Measurements from ENCODE around the gene PPP1R14D. TPM values are rescaled to one million over a fixed set of nuclear protein-coding genes. Genes with fewer than 3 reads are reported as not detected.

PPP1R14D gene
- total RNA-seq, 1 experiment from 2014 or later = not detected

GRCh38 chr15:40790718-40791117 lies 37.8 kb downstream of the PPP1R14D start:
- H2AK5ac ChIP-seq (ENCODE audit: insufficient read length, low read length) = no peak overlapping the region
- no peak overlapping the region for H3K27ac ChIP-seq (ENCODE audit: insufficient read length, low read depth, low read length)
- peaks cover 6 to 14% (median 13%) of the 10 kb centered on the region in 3 experiments; a peak in 5 of 7 replicates for H3K36me3 Mint-ChIP-seq (ENCODE audit: insufficient read depth in 1 of 3, low read depth in 3 of 3)
- no peak overlapping the region for H3K4me2 ChIP-seq (ENCODE audit: insufficient read depth, insufficient read length, low read length)
- H3K56ac ChIP-seq (ENCODE audit: insufficient read length, low read depth, low read length) = no peak overlapping the region
- no peaks in the 10 kb centered on the region for H3K9me3 Mint-ChIP-seq
- no peak for TF ChIP-seq CTCF (conservative IDR thresholded peaks at IDR 0.05)
- H3K18ac ChIP-seq (ENCODE audit: insufficient read length, low read depth, low read length) = no peak overlapping the region
- no peak overlapping the region for H2BK12ac ChIP-seq (ENCODE audit: insufficient read length, low read depth, low read length)
- no peak overlapping the region for H3K4ac ChIP-seq (ENCODE audit: low read depth, low read length)
- no peak overlapping the region for H3K23ac ChIP-seq (ENCODE audit: insufficient read length, low read depth, low read length)
- no peak overlapping the region for H3K27ac Mint-ChIP-seq
- no peak overlapping the region for H3K9ac ChIP-seq (ENCODE audit: extremely low read depth, insufficient read length, low read length)
- no CpG with 5 or more reads among the region's 3 CpGs for WGBS (ENCODE audit: extremely low coverage, insufficient read length, low lambda C conversion rate)
- no peak for DNase-seq
- no peak overlapping the region for H4K8ac ChIP-seq (replicated peaks; ENCODE audit: insufficient read length, low read depth, low read length)
- no peaks in the 10 kb centered on the region for H4K20me1 ChIP-seq (ENCODE audit: control insufficient read depth, insufficient read depth, insufficient read length)
- H2BK5ac ChIP-seq (ENCODE audit: insufficient read length, low read length) = no peak overlapping the region
- H4K5ac ChIP-seq (ENCODE audit: insufficient read length, low read depth, low read length) = no peak overlapping the region
- no peak overlapping the region for H2BK20ac ChIP-seq (ENCODE audit: low read depth, low read length, poor library complexity, severe bottlenecking)
- H4K91ac ChIP-seq (ENCODE audit: insufficient read length, low read depth, low read length) = no peak overlapping the region
- no peaks in the 10 kb centered on the region for H3K27me3 Mint-ChIP-seq (ENCODE audit: low read depth)
- no peak overlapping the region for H3T11ph ChIP-seq (ENCODE audit: low read length)
- H2BK15ac ChIP-seq (ENCODE audit: low read depth, low read length) = no peak overlapping the region
- H3K4me3 Mint-ChIP-seq = no peak overlapping the region
- no peak overlapping the region for H2AFZ ChIP-seq (ENCODE audit: low read length)
- no peak overlapping the region for H3K14ac ChIP-seq (ENCODE audit: insufficient read depth, low read length)
- H3K27me3 ChIP-seq (ENCODE audit: insufficient read depth, low read length) = no peaks in the 10 kb centered on the region
- peaks cover 9% of the 10 kb centered on the region; the same call in 1 of the 2 replicates for H3K4me1 ChIP-seq (ENCODE audit: insufficient read depth, low read length)
- no peaks in the 10 kb centered on the region for H3K79me2 ChIP-seq (ENCODE audit: insufficient read depth, low read length)
- peaks cover 38 to 39% of the 10 kb centered on the region in 2 experiments for H3K4me1 Mint-ChIP-seq
- no peaks in the 10 kb centered on the region for H3K9me3 ChIP-seq (ENCODE audit: control insufficient read depth, low read depth, low read length)
- no peaks in the 10 kb centered on the region for H3K23me2 ChIP-seq (ENCODE audit: insufficient read length, low read depth, low read length, poor library complexity, severe bottlenecking)
- H3K79me1 ChIP-seq (ENCODE audit: insufficient read depth, low read depth, low read length, poor library complexity, severe bottlenecking) = peaks cover 4% of the 10 kb centered on the region
- no peak overlapping the region for H2BK120ac ChIP-seq (ENCODE audit: low read depth, low read length, poor library complexity, severe bottlenecking)

All from H9 (cell line).